Measurements from ENCODE around the gene PQBP1.
A peak's percentile ranks its signal among the peaks of the same experiment; 100 is the strongest.

The PQBP1 gene

GRCh38 chrX:48918643-48919340, 21.1 kb downstream of the PQBP1 start, which contains the start of gene PIM2:
Gene PIM2, minus strand, starts transcription at chrX:48919024. Its CDS starts 190 bp downstream, at chrX:48918834.
- peak; percentile 78 to 93 for DNase-seq (ENCODE audit: low read depth in 1 of 2, low spot score in 1 of 2)
- no peaks in the 10 kb centered on the region for H3K27me3 ChIP-seq (ENCODE audit: insufficient read depth, poor library complexity, severe bottlenecking)
- H3K4me3 ChIP-seq (replicated peaks; ENCODE audit: insufficient read depth, low read length), result peak within 1 kb of the TSS; percentile 71
- TF ChIP-seq POLR2AphosphoS5 (IDR thresholded peaks at IDR 0.05; ENCODE audit: low read depth), result peak; percentile 80; the same call in 1 of the 2 replicates
- TF ChIP-seq SPI1 (IDR thresholded peaks at IDR 0.05; ENCODE audit: borderline replicate concordance, low read depth), result no peak
- TF ChIP-seq REST (IDR thresholded peaks at IDR 0.05; ENCODE audit: insufficient replicate concordance, low read depth), result peak; percentile 38
- H3K27ac ChIP-seq (replicated peaks), result peak within 1 kb of the TSS; percentile 86

GRCh38 chrX:48919360-48919841, 21.7 kb downstream of the PQBP1 start:
- no peak for DNase-seq (ENCODE audit: low read depth in 1 of 2, low spot score in 1 of 2)
- H3K4me3 ChIP-seq (replicated peaks; ENCODE audit: insufficient read depth, low read length), result peak overlapping the region; percentile 71
- TF ChIP-seq CTCF (IDR thresholded peaks at IDR 0.05; ENCODE audit: insufficient read depth, low read length), result no peak
- TF ChIP-seq SPI1 (IDR thresholded peaks at IDR 0.05; ENCODE audit: borderline replicate concordance, low read depth), result no peak
- no peak for TF ChIP-seq POLR2AphosphoS5 (IDR thresholded peaks at IDR 0.05; ENCODE audit: low read depth)
- no peak for TF ChIP-seq GABPA (IDR thresholded peaks at IDR 0.05; ENCODE audit: low read depth)
- no peak for TF ChIP-seq REST (IDR thresholded peaks at IDR 0.05; ENCODE audit: insufficient replicate concordance, low read depth)

GRCh38 chrX:48919947-48920717, 22.4 kb downstream of the PQBP1 start:
- Histone ChIP-seq H3K27me3 (ENCODE audit: insufficient read depth, poor library complexity, severe bottlenecking) (no peaks in the 10 kb centered on the region), H3K27ac (replicated peaks) (no peak overlapping the region), H3K4me3 (replicated peaks; ENCODE audit: insufficient read depth, low read length) (no peak overlapping the region)
- no peak for DNase-seq (ENCODE audit: low read depth in 1 of 2, low spot score in 1 of 2)
- no peak for TF ChIP-seq SPI1 (IDR thresholded peaks at IDR 0.05; ENCODE audit: borderline replicate concordance, low read depth)
- no peak for TF ChIP-seq CTCF (IDR thresholded peaks at IDR 0.05; ENCODE audit: insufficient read depth, low read length)
- TF ChIP-seq POLR2AphosphoS5 (IDR thresholded peaks at IDR 0.05; ENCODE audit: low read depth), result no peak
- TF ChIP-seq REST (IDR thresholded peaks at IDR 0.05; ENCODE audit: insufficient replicate concordance, low read depth), result no peak
- no peak for TF ChIP-seq GABPA (IDR thresholded peaks at IDR 0.05; ENCODE audit: low read depth)

More at GRCh38 chrX:48919360-48919841, 21.7 kb downstream of the PQBP1 start:
- H3K27ac ChIP-seq (replicated peaks), result peak overlapping the region; percentile 86
- H3K27me3 ChIP-seq (ENCODE audit: insufficient read depth, poor library complexity, severe bottlenecking), result no peaks in the 10 kb centered on the region
